ENCODE results near the gene FLT1.

DNA sequence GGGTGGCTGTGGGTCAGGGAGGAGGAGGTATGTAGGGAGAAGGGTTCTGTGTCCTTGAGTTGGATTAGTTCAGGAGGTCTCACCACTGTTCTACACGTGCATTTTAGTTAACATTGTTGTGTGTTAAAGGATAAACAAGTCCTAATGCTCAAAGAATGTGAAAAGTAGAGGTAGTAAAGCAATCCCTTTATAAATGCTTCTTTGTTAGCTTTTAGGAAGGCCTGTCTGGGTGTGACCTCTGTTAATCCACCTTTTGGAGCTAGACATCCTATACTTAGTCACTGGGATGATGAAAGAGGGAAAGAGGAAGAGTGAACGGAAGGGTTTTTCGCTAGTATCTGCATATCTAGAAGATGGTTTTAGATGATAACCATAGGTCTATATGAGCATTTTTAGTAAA is 42.2 kb upstream of the FLT1 start:
- TF ChIP-seq, protein P1, sequence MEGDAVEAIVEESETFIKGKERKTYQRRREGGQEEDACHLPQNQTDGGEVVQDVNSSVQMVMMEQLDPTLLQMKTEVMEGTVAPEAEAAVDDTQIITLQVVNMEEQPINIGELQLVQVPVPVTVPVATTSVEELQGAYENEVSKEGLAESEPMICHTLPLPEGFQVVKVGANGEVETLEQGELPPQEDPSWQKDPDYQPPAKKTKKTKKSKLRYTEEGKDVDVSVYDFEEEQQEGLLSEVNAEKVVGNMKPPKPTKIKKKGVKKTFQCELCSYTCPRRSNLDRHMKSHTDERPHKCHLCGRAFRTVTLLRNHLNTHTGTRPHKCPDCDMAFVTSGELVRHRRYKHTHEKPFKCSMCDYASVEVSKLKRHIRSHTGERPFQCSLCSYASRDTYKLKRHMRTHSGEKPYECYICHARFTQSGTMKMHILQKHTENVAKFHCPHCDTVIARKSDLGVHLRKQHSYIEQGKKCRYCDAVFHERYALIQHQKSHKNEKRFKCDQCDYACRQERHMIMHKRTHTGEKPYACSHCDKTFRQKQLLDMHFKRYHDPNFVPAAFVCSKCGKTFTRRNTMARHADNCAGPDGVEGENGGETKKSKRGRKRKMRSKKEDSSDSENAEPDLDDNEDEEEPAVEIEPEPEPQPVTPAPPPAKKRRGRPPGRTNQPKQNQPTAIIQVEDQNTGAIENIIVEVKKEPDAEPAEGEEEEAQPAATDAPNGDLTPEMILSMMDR (conservative IDR thresholded peaks at IDR 0.05; ENCODE audit: low read length) = no peak
- TF ChIP-seq EZH2phosphoT487 (IDR thresholded peaks at IDR 0.05; ENCODE audit: borderline replicate concordance, low read depth, low read length) = no peak

Data from OCI-LY7 (cell line).